NB4 (cell line): ENCODE data around the gene KDM6A.

Experiments used
- MYC ChIP-seq: IDR thresholded peaks from 2 replicates; pipeline ENCODE4 v1.6.1; 2011; ENCODE audit warnings: low read depth, low read length
- POLR2A ChIP-seq: IDR thresholded peaks from 2 replicates; pipeline ENCODE4 v1.6.1; 2011; ENCODE audit warnings: mild to moderate bottlenecking; ENCODE audit not compliant: insufficient read length; ENCODE audit errors: extremely low read depth
- TF ChIP-seq, protein P1 (sequence below): IDR thresholded peaks from one replicate; pipeline ENCODE4 v1.5.1; 2012; ENCODE audit warnings: low read depth, low read length
- TF ChIP-seq, protein P2 (sequence below): IDR thresholded peaks from 2 replicates; pipeline ENCODE4 v1.6.1; 2011; ENCODE audit warnings: low read depth, low read length

DNA sequence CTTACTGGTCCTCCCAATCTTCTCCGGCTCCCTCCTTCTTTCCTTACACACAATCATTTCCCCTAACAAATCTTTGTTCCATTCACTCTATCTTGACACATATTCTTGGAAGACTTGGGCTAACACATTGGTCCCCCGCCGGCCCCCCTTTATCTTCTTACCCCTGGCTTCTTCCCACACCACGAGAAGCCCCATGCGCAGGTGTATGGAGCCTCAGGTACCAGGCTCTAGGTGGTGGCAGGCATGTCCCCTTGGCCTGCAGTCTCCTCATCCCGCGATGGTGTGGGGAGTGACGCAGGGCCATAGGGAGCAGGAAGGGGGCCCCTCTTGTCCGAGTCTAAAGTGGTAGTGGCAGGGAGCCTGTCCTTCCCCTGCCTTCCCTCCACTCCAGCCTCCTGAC lies 277.8 kb downstream of the KDM6A start:
- TF ChIP-seq, protein P1, sequence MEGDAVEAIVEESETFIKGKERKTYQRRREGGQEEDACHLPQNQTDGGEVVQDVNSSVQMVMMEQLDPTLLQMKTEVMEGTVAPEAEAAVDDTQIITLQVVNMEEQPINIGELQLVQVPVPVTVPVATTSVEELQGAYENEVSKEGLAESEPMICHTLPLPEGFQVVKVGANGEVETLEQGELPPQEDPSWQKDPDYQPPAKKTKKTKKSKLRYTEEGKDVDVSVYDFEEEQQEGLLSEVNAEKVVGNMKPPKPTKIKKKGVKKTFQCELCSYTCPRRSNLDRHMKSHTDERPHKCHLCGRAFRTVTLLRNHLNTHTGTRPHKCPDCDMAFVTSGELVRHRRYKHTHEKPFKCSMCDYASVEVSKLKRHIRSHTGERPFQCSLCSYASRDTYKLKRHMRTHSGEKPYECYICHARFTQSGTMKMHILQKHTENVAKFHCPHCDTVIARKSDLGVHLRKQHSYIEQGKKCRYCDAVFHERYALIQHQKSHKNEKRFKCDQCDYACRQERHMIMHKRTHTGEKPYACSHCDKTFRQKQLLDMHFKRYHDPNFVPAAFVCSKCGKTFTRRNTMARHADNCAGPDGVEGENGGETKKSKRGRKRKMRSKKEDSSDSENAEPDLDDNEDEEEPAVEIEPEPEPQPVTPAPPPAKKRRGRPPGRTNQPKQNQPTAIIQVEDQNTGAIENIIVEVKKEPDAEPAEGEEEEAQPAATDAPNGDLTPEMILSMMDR, result no peak
- no peak for TF ChIP-seq POLR2A
- no peak for TF ChIP-seq MYC
- TF ChIP-seq, protein P2, sequence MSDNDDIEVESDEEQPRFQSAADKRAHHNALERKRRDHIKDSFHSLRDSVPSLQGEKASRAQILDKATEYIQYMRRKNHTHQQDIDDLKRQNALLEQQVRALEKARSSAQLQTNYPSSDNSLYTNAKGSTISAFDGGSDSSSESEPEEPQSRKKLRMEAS, result no peak
